ENCODE data around the gene HNRNPH2.

HNRNPH2 gene

DNA sequence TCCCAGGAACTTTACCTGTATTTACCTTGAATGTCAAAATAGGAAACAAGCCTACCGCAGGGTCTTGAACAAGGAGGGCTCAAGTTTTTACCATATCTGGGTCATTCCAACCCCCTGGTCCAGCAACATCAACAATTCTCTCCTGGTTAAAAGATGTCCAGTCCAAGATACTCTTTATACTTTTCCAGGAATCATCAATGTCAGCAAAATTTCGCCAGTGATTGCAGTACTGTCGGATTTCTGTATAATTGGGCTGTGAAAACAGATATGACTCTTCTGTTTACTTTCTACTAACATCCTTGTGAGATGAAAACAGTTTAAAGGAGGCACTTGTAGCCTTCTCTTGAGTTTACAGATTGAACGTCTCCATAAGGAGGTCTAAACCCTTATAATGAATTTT, 9.3 kb upstream of the HNRNPH2 start:
- DNase-seq, result no peak

DNA sequence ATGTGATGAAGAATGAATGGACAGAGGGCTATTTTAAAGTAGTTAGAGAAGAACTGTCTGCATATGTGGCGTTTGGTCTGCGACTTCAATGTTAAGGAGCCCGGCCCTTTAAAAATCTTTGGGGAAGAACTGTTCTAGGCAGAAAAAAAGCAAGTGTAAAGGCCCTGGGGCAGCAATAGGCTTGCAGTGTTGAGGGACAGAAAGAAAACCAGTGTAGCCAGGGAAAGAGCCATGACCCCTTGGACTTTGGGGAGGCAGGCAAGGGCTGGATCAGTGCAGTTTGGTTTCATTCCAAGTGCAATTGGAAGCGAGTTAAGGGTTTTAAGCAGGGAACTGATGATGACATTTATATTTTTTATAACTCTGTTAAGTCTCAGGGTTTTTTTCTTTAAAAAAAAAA, 8.2 kb upstream of the HNRNPH2 start:
- no peak for DNase-seq

- DNase-seq, result no peak
Measured at GRCh38 chrX:101407167-101407747, 765 bp upstream of the HNRNPH2 start.

DNA sequence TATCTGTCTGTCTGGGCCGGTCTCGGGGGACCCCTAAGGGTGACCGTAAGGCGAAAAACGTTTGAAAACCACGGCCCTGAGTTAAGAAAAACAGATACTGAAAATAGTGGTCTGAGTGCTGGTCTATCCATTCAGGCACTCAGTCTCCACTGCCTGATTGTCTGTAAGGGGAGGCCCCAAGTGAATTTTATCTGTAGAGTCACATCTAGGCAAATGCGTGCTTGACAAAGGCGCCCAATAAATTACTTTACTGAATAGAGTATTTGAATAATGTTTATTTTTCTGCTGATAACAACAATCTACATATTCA, 465 bp downstream of the HNRNPH2 start:
- no peak for DNase-seq

GRCh38 chrX:101409043-101409442, 1.0 kb downstream of the HNRNPH2 start:
- no peak for DNase-seq

DNA sequence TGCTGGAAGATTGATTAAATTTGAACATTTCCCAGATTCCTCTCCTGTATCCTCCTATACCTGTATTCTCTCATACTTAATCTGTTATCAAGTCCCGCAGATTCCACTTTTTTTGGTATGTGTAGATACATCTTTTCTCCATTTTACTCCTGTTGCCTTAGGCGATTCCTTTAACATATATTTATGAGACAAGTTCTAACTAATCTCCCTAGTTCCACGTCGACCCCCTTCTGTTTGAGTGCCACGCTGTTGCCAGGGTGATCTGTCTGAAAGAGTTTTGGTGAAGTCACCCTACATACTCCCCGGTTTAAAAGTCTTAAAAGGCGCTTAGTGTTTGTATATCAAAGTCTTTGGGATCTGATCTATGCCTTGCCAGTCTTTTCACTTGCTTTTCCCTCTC, 2.4 kb downstream of the HNRNPH2 start:
- DNase-seq, result no peak

DNA sequence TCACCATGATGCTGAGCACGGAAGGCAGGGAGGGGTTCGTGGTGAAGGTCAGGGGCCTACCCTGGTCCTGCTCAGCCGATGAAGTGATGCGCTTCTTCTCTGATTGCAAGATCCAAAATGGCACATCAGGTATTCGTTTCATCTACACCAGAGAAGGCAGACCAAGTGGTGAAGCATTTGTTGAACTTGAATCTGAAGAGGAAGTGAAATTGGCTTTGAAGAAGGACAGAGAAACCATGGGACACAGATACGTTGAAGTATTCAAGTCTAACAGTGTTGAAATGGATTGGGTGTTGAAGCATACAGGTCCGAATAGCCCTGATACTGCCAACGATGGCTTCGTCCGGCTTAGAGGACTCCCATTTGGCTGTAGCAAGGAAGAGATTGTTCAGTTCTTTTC, 4.0 kb downstream of the HNRNPH2 start:
- no peak for DNase-seq

DNA sequence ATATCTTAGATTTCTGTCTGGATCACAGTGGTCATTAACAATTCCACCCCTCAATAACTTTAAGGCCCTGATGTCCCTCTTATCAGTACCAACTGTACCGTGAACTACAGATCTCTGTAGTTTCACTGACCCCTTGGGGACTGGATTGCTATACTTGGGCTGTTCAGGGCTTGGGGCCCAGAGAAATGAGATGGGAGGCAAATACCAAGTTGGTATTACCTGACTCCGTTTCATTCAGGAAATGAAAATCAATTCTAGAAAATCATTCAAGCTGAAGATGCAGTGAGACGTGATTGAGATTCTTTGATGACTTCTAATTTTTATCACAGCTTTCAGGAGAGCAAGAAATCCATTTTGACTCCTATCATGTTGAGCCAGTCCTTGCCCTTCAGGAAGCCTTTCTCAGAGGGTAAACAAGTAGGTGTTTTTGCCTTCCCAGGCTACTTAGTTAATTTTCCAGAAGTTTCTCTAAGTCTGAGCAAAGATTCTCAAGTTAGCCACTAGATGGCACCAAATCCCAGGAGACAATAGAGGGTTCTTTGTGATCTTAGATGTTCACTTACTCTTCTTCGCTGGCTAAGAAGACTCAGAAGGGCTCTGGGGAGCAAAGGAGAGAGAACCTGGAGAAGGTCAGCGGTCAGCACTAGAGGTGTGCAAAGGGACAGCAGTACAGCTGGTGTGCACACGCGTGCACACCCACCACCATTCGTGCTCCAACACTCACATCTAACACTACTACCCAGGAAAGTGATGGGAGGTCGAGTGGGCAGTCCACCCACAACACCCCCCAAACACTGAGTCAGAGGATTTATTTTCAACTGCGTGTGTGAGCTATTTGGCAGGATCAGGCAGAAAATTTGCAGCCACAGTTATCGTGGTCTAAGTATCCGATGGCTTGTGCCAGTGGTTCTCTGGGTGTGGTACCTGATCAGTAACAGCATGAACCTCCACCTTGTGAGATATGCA, 7.4 kb downstream of the HNRNPH2 start:
- DNase-seq, result peak in 1 of 4 experiments; percentile 0

DNA sequence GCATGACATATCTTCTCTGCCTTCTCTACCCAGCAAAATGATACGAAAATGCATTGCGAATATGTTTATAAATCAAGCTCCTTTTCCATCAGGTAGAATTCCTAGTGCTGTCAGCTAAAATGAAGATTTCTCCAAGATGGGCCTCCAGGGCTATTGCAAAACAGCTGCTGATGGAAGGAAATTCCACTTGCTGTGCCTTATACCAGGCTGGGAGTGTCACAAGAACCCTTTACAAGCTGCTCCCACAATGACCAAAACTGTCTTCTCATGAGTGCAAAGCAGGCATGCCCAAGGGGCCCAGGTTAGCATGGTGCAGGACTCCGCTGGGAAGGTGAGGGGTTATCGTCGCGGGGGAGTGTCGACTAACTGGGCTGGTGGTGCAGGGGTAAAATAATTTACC, 8.7 kb downstream of the HNRNPH2 start:
- DNase-seq, result no peak

- no peak for DNase-seq
Measured at GRCh38 chrX:101417190-101417589, 9.2 kb downstream of the HNRNPH2 start.

DNA sequence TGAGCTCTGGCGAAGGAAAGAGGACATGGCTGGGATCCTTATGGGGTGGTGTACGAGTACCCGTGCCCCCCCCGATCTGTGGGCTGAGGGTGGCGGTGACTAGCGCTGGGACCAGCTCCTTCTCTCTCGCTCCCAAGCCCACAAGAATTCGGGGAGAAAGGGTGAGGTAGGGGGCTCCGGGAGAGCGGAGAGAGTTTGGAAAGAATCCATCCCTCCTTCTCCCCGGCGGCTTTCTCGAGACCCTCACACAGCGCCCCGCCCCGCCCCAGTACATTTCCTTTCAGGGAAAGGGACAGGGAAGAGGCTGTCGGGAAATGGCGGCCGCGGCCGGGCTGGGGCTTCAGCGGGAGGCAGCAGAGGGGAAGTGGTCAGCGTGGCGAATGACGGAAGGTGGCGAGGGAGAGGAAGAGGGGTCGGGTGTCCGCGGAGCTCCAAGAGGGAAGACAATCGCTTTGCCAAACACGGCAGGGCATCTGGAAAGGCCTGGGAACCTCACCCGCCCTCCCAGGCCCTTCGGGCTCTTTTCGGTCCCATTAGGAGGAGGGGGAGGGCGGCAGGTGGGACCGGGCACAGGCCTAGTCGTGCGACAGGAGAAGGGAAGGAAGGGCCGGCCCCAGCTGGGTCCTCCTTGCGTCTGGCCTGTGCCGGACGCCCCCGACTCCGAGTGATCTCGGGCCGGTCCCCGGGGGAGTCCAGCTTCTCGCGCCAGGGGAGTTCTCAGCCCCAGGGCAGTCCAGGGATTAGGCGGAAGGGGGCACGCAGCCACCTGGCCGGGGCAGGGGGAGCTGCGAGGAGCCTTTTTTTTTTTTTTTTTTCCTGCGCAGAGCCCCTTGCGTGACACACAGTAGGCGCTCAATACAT, 10.2 kb downstream of the HNRNPH2 start:
- DNase-seq, result peak; percentile 1 to 14 (median 8)

DNA sequence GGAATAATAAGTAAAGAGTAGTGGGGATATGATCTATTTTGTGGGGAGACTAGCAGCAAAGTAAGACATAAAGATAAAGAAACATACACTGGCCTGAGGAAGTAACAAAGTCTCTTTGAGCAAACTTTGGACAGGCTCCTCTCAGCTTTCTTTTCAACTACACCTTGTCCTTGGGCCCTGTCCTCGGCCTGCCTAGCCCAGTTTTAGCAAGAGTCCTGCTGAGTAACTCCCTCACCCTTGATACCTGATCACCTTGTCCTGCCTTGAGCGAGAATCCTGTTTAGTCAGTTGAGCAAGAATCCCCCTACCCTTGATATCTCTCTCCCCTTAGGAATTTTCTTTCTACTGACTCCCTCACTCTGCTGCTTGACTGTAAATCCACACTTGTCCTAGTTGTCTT, 11.5 kb downstream of the HNRNPH2 start:
- DNase-seq, result no peak

GRCh38 chrX:101427954-101428353, 19.9 kb downstream of the HNRNPH2 start:
- DNase-seq, result no peak

GRCh38 chrX:101429934-101430333, 21.9 kb downstream of the HNRNPH2 start:
- no peak for DNase-seq

- no peak for DNase-seq
Measured at GRCh38 chrX:101430457-101431078, 22.5 kb downstream of the HNRNPH2 start.

DNA sequence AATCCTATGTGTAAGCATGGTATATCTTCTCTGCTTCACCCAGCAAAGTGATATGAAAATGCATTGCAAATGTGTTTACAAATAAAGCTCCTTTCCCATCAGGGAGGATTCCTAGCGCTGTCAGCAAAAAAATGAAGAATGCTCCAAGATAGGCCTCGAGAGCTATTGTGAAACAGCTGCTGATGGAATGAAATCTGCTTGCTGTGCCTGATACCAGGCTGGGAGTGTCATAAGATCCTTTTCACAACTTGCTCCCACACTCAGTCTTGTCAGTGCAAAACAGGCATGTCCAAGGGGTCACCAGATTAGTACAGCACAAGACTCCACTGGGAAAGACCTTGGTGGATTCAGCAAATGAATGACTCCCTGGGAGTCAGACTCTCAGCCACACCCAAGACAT, 34.1 kb downstream of the HNRNPH2 start:
- no peak for DNase-seq

- no peak for DNase-seq
Measured at GRCh38 chrX:101449279-101449678, 41.3 kb downstream of the HNRNPH2 start.

- DNase-seq, result no peak
Measured at GRCh38 chrX:101450085-101450484, 42.1 kb downstream of the HNRNPH2 start.

- DNase-seq, result no peak
Measured at GRCh38 chrX:101450961-101451360, 42.9 kb downstream of the HNRNPH2 start.

GRCh38 chrX:101452056-101452455, 44.0 kb downstream of the HNRNPH2 start:
- DNase-seq, result no peak

DNA sequence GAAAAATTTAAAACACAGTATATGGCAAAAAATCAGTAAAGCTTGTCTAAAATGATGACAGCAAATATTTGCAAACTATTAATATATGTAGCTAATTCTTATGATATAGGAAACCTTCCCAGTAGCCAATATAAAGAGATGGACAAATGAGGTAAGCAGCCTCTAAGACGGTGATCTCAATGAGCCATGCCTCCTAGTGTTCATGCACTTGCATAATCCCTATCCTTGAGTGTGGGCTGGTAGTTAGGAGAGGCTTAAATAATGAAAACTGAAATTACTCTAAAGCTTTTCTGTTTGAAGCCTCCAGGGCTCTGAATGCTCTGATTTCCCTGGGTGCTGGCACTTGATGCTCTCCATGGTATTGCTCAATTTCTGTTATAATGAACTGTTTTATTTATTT, 52.6 kb downstream of the HNRNPH2 start:
- no peak for DNase-seq

DNA sequence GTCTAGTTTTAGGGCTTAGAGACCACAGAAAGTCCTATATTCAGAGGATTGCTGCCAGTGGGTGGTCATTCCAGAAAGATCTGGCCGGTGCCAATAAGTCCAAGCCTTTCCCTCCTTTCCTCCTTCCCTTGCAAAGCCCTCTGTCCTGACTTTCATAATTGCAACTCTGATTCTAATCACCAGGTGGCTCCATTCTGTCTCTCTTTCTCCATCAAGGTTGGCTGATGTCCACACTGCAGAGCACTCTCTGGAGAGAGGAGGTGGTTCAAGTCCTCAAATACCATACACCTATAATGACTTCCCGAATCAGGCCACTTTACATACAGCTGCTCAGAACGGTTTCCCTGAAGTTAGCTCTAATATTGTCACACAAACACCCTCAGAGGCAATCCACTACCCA, 54.9 kb downstream of the HNRNPH2 start:
- no peak for DNase-seq

All from activated CD4-positive, CD25-positive, alpha-beta regulatory T cell (primary cell).